ENCODE measurements around the gene TIRAP.
A peak's percentile ranks its signal among the peaks of the same experiment; 100 is the strongest.
"Not testable (repeated sequence)": the region's sequence is repeated elsewhere in the genome, so short reads cannot be mapped to it uniquely, and the experiment has no call there.

TIRAP gene

GRCh38 chr11:126281666-126282175 lies 1.2 kb upstream of the TIRAP start:
- Histone ChIP-seq H3K4me3 (peak overlapping the region in 1 of 7 experiments; percentile 48), H3K27ac (peak overlapping the region in 15 of 21 experiments; percentile 84 to 97 (median 92))

- H3K4me3 ChIP-seq = peak overlapping the region; percentile 48 to 87 (median 61)
- H3K27ac ChIP-seq = peak overlapping the region; percentile 39 to 97 (median 92)
Measured at GRCh38 chr11:126282361-126282735, 545 bp upstream of the TIRAP start.

GRCh38 chr11:126284829-126285228 lies 1.9 kb downstream of the TIRAP start:
- Histone ChIP-seq H3K27ac (peak overlapping the region in 1 of 21 experiments; percentile 19), H3K4me3 (no peak overlapping the region)

- Histone ChIP-seq H3K27ac (no peak overlapping the region), H3K4me3 (no peak overlapping the region)
Measured at GRCh38 chr11:126288237-126288636, 5.3 kb downstream of the TIRAP start.

GRCh38 chr11:126290887-126291286 lies 8.0 kb downstream of the TIRAP start:
- H3K4me3 ChIP-seq = no peak overlapping the region

GRCh38 chr11:126293726-126294125 lies 10.8 kb downstream of the TIRAP start:
- Histone ChIP-seq H3K27ac (no peak overlapping the region), H3K4me3 (no peak overlapping the region)

More at GRCh38 chr11:126290887-126291286, 8.0 kb downstream of the TIRAP start:
- no peak overlapping the region for H3K27ac ChIP-seq

- H3K27ac ChIP-seq = no peak overlapping the region
- no peak overlapping the region for H3K4me3 ChIP-seq
Measured at GRCh38 chr11:126297004-126297403, 14.1 kb downstream of the TIRAP start.

GRCh38 chr11:126303623-126304456 lies 20.9 kb downstream of the TIRAP start, which contains the start of gene DCPS:
Gene DCPS (plus strand): TSS chr11:126304060. CDS start chr11:126304081, 21 bp downstream.
- Histone ChIP-seq H3K27ac (peak within 1 kb of the TSS; percentile 67 to 99 (median 95)), H3K4me3 (peak within 1 kb of the TSS; percentile 38 to 76 (median 64))

- peak overlapping the region; percentile 38 to 76 (median 64) for H3K4me3 ChIP-seq
- H3K27ac ChIP-seq = peak overlapping the region in 19 of 21 experiments; percentile 67 to 99 (median 95)
Measured at GRCh38 chr11:126304457-126305075, 21.7 kb downstream of the TIRAP start.

- H3K27ac ChIP-seq = no peak overlapping the region
Measured at GRCh38 chr11:126305699-126306098, 22.8 kb downstream of the TIRAP start.

GRCh38 chr11:126307706-126308105 lies 24.8 kb downstream of the TIRAP start:
- no peak overlapping the region for H3K4me3 ChIP-seq
- H3K27ac ChIP-seq = peak overlapping the region in 1 of 21 experiments; percentile 52

More at GRCh38 chr11:126305699-126306098, 22.8 kb downstream of the TIRAP start:
- H3K4me3 ChIP-seq = no peak overlapping the region

- peak overlapping the region in 2 of 21 experiments; percentile 4 to 11 for H3K27ac ChIP-seq
Measured at GRCh38 chr11:126308271-126308671, 25.4 kb downstream of the TIRAP start.

GRCh38 chr11:126308771-126309170 lies 25.9 kb downstream of the TIRAP start:
- H3K4me3 ChIP-seq = not testable (repeated sequence)
- peak overlapping the region in 2 of 21 experiments; percentile 4 to 11 for H3K27ac ChIP-seq

More at GRCh38 chr11:126308271-126308671, 25.4 kb downstream of the TIRAP start:
- H3K4me3 ChIP-seq = no peak overlapping the region

GRCh38 chr11:126310200-126310991 lies 27.5 kb downstream of the TIRAP start:
- H3K4me3 ChIP-seq = no peak overlapping the region
- H3K27ac ChIP-seq = peak overlapping the region in 10 of 21 experiments; percentile 8 to 72 (median 50)

GRCh38 chr11:126310992-126311310 lies 28.1 kb downstream of the TIRAP start:
- peak overlapping the region in 13 of 21 experiments; percentile 8 to 72 (median 50) for H3K27ac ChIP-seq
- H3K4me3 ChIP-seq = no peak overlapping the region

GRCh38 chr11:126311401-126312291 lies 28.8 kb downstream of the TIRAP start:
- Histone ChIP-seq H3K27ac (peak overlapping the region in 16 of 21 experiments; percentile 1 to 72 (median 50)), H3K4me3 (no peak overlapping the region)

- Histone ChIP-seq H3K4me3 (no peak overlapping the region), H3K27ac (peak overlapping the region in 8 of 21 experiments; percentile 14 to 67 (median 39))
Measured at GRCh38 chr11:126312961-126313360, 30.1 kb downstream of the TIRAP start.

- H3K4me3 ChIP-seq = no peak overlapping the region
- no peak overlapping the region for H3K27ac ChIP-seq
Measured at GRCh38 chr11:126313826-126314225, 30.9 kb downstream of the TIRAP start.

- Histone ChIP-seq H3K27ac (peak overlapping the region in 19 of 21 experiments; percentile 65 to 92 (median 81)), H3K4me3 (no peak overlapping the region)
Measured at GRCh38 chr11:126317432-126317755, 34.5 kb downstream of the TIRAP start.
